SU-DHL-6 (cell line): Measurements from ENCODE around the gene BLVRB.

Experiments used
- H2AFZ ChIP-seq: fragments of 200-600 bp; sonication (generic); 2 replicates; pipeline ENCODE4 v1.6.1; 2014; ENCODE audit warnings: low read depth, mild to moderate bottlenecking, moderate library complexity, mixed read lengths, antibody characterized with exemption, low read length; ENCODE audit not compliant: severe bottlenecking
- H3F3A ChIP-seq: fragments of 200-600 bp; shearing (Covaris generic); 2 replicates; pipeline ENCODE4 v1.6.0; 2016; ENCODE audit warnings: antibody characterized with exemption, mild to moderate bottlenecking; ENCODE audit not compliant: insufficient read depth
- H3K27ac ChIP-seq: fragments of 200-600 bp; sonication (generic); 2 replicates; pipeline ENCODE4 v1.5.1; 2016; ENCODE audit warnings: low read depth, mild to moderate bottlenecking, low read length, moderate library complexity, mixed read lengths
- H3K27me3 ChIP-seq: fragments of 200-600 bp; sonication (generic), shearing (Covaris generic); 2 replicates; pipeline ENCODE4 v1.6.0; 2014; ENCODE audit warnings: mild to moderate bottlenecking, low read length
- H3K36me3 ChIP-seq: fragments of 200-600 bp; sonication (generic); 2 replicates; pipeline ENCODE4 v1.6.1; 2014; ENCODE audit warnings: mild to moderate bottlenecking, low read length, mixed read lengths
- H3K4me2 ChIP-seq: fragments of 300-600, 200-600 bp; shearing (Covaris generic), sonication (generic); 2 replicates; pipeline ENCODE4 v1.6.0; 2014; ENCODE audit warnings: low read length, low read depth, mild to moderate bottlenecking; ENCODE audit not compliant: poor library complexity, severe bottlenecking
- H3K4me3 ChIP-seq: fragments of 200-600 bp; sonication (generic); 2 replicates; pipeline ENCODE4 v1.5.1; 2014; ENCODE audit warnings: antibody characterized with exemption, low read length, mild to moderate bottlenecking, mixed read lengths; ENCODE audit not compliant: insufficient read depth, poor library complexity, severe bottlenecking
- H3K79me2 ChIP-seq: fragments of 200-600 bp; sonication (generic); 2 replicates; pipeline ENCODE4 v1.6.1; 2014; ENCODE audit warnings: mild to moderate bottlenecking, low read length, moderate library complexity; ENCODE audit not compliant: insufficient read depth
- H3K9ac ChIP-seq: fragments of 200-600 bp; sonication (generic); 2 replicates; pipeline ENCODE4 v1.7.0; 2014; ENCODE audit warnings: mild to moderate bottlenecking, low read length
- H3K9me2 ChIP-seq: fragments of 200-600 bp; sonication (generic); replicated peaks from 2 replicates; pipeline ENCODE4 v1.6.1; 2014; ENCODE audit warnings: low read length; ENCODE audit not compliant: insufficient read depth
- H3K9me3 ChIP-seq: fragments of 200-600 bp; sonication (generic); 2 replicates; pipeline ENCODE4 v1.6.1; 2014; ENCODE audit warnings: low read length, mixed read lengths; ENCODE audit not compliant: insufficient read depth
- H4K20me1 ChIP-seq: fragments of 200-600 bp; sonication (generic); 2 replicates; pipeline ENCODE4 v1.6.1; 2014; ENCODE audit warnings: low read depth, mild to moderate bottlenecking, antibody characterized with exemption, low read length, moderate library complexity, mixed read lengths
- CTCF ChIP-seq: fragments of 200-600 bp; sonication (generic); IDR thresholded peaks from one replicate; pipeline ENCODE4 v1.5.1; 2017; ENCODE audit warnings: antibody characterized with exemption, mild to moderate bottlenecking, low read length, moderate library complexity; ENCODE audit not compliant: insufficient read depth, poor library complexity, severe bottlenecking
- EZH2phosphoT487 ChIP-seq: fragments of 200-600 bp; sonication (generic), shearing (Covaris generic); conservative IDR thresholded peaks from 2 replicates; pipeline ENCODE4 v1.6.1; 2018; ENCODE audit warnings: mild to moderate bottlenecking, antibody characterized with exemption, low read length, moderate library complexity, mixed read lengths

The BLVRB gene

GRCh38 chr19:40474737-40475136 lies 9.2 kb upstream of the BLVRB start:
- H3F3A ChIP-seq = no peaks in the 10 kb centered on the region
- H3K4me3 ChIP-seq = no peak overlapping the region
- H3K27ac ChIP-seq = no peak overlapping the region
- TF ChIP-seq EZH2phosphoT487 (no peak), CTCF (no peak)
- H3K9me2 ChIP-seq = no peaks in the 10 kb centered on the region
- no peak overlapping the region for H3K9ac ChIP-seq
- no peak overlapping the region for H2AFZ ChIP-seq
- H4K20me1 ChIP-seq = no peaks in the 10 kb centered on the region
- H3K79me2 ChIP-seq = no peaks in the 10 kb centered on the region
- no peaks in the 10 kb centered on the region for H3K9me3 ChIP-seq
- H3K27me3 ChIP-seq = no peaks in the 10 kb centered on the region
- H3K4me2 ChIP-seq = no peak overlapping the region
- H3K36me3 ChIP-seq = no peaks in the 10 kb centered on the region

GRCh38 chr19:40472516-40472915 lies 7.0 kb upstream of the BLVRB start:
- no peaks in the 10 kb centered on the region for H3K79me2 ChIP-seq
- H3K36me3 ChIP-seq = no peaks in the 10 kb centered on the region
- TF ChIP-seq CTCF = no peak
- TF ChIP-seq EZH2phosphoT487 = no peak
- no peak overlapping the region for H3K4me2 ChIP-seq
- no peaks in the 10 kb centered on the region for H3K9me2 ChIP-seq
- H3K27ac ChIP-seq = no peak overlapping the region
- H3K4me3 ChIP-seq = no peak overlapping the region
- H4K20me1 ChIP-seq = no peaks in the 10 kb centered on the region
- H3F3A ChIP-seq = 0 out of 2 replicates have a peak, but pooled peaks cover 3% of the 10 kb centered on the region
- H3K9me3 ChIP-seq = no peaks in the 10 kb centered on the region
- no peak overlapping the region for H2AFZ ChIP-seq
- no peaks in the 10 kb centered on the region for H3K27me3 ChIP-seq
- H3K9ac ChIP-seq = no peak overlapping the region

GRCh38 chr19:40471111-40471510 lies 5.6 kb upstream of the BLVRB start:
- H4K20me1 ChIP-seq = no peaks in the 10 kb centered on the region
- H3K9me2 ChIP-seq = no peaks in the 10 kb centered on the region
- H3K36me3 ChIP-seq = no peaks in the 10 kb centered on the region
- TF ChIP-seq CTCF = no peak
- no peak for TF ChIP-seq EZH2phosphoT487
- no peak overlapping the region for H3K27ac ChIP-seq
- H2AFZ ChIP-seq = no peak overlapping the region
- H3K79me2 ChIP-seq = no peaks in the 10 kb centered on the region
- H3K9me3 ChIP-seq = no peaks in the 10 kb centered on the region
- 0 out of 2 replicates have a peak, but pooled peaks cover 3% of the 10 kb centered on the region for H3F3A ChIP-seq
- no peak overlapping the region for H3K9ac ChIP-seq
- H3K27me3 ChIP-seq = no peaks in the 10 kb centered on the region
- H3K4me2 ChIP-seq = no peak overlapping the region
- H3K4me3 ChIP-seq = no peak overlapping the region
